ENCODE data around the gene HTR6.

HTR6 gene

GRCh38 chr1:19639999-19640362 lies 24.7 kb upstream of the HTR6 start:
- no peak for DNase-seq

DNA sequence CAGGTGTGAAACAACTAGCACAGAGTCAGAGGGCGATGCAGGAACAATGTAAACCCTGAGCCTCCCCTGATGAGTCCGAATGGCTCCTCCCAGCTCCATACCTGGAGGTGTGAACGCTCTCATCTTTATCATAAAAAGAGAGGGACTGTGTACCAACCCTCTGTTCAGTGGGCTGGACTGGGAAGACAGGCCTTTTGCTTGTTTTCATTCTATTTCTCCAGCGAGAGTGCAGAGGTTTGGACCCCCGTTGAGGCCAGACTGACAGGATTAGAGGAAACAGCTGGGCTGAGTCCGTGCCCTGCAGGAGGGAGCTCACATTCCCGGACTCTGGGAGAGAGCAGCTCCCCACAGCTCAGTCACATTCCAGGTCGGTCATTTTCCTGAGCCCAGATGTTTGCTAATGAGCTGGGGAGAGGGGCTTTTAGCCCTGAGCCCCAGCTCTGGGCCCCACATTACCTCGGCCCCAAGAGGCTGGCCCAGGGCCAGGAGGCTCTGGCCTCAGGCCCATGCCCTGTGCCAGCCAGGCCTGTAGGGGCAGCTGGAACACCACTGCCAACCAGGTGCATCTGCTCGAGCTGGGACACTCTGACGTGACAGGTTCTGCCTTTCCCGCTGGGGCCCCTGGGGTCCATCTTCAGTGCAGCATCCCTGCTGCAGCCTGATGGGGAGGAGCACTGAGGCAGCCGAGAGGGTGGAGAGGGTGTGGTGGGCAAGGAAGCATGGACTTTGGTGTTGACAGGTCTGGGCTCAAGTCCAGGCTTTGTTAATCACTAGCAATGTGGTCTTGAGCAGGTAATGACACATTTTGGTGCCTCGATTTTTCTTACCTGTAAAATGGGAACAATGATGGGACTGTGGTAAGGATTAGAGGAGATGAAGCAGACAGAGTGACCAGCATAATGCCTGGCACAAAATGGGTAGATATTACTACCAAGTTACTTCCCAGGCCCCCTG lies 24.0 kb upstream of the HTR6 start:
- no peak for DNase-seq

GRCh38 chr1:19643121-19643520 lies 21.6 kb upstream of the HTR6 start:
- peak in 1 of 2 experiments; percentile 59 for DNase-seq

DNA sequence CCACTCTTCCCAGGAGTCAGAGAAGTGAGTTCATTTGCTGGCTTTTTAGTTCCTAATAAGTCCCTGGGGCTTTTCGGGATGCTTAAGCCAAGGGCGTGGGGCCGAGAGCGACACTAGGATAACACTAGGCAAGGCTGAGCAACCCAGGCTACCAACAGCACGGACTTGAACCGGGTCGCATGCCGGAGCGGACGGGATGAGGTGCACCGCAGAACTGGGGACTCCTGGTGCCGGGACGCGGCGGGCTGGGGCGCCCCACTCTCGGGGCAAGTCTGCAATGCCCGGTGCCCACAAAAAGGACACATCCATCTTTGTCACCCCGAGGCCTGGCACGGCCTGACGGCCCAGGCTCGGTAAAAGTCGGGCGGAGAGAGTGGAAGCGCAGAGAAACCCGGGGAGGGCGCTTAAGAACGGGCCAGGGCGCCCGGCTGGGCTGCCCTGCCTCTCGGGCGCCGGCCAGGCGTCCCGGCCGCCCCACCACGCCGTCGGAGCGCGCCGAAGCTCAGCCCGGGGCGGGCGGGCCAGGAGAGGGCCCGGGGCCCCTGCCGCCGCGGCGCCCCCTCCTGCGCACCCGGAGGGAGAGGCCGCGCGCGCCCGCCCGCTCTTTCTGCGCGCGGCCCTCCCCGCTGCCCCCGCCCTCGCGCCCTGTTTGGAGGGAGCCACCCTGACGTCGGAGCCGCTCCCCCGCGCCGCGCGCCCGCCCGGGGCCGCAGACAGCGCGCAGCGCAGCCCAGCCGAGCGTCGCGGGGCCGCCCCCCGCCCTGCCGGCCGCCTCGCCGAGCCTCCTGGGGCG lies 20.9 kb upstream of the HTR6 start, which contains the start of gene NBL1:
NBL1 (plus strand) TSS at position 710 of the 793 bp plus-strand sequence. CDS start 10,720 bp downstream, outside the sequence.
- peak in 1 of 2 experiments; percentile 33 for DNase-seq

GRCh38 chr1:19644395-19644680 lies 20.3 kb upstream of the HTR6 start:
- no peak for DNase-seq

- DNase-seq: no peak
Observed at GRCh38 chr1:19644681-19645410, 19.8 kb upstream of the HTR6 start.

DNA sequence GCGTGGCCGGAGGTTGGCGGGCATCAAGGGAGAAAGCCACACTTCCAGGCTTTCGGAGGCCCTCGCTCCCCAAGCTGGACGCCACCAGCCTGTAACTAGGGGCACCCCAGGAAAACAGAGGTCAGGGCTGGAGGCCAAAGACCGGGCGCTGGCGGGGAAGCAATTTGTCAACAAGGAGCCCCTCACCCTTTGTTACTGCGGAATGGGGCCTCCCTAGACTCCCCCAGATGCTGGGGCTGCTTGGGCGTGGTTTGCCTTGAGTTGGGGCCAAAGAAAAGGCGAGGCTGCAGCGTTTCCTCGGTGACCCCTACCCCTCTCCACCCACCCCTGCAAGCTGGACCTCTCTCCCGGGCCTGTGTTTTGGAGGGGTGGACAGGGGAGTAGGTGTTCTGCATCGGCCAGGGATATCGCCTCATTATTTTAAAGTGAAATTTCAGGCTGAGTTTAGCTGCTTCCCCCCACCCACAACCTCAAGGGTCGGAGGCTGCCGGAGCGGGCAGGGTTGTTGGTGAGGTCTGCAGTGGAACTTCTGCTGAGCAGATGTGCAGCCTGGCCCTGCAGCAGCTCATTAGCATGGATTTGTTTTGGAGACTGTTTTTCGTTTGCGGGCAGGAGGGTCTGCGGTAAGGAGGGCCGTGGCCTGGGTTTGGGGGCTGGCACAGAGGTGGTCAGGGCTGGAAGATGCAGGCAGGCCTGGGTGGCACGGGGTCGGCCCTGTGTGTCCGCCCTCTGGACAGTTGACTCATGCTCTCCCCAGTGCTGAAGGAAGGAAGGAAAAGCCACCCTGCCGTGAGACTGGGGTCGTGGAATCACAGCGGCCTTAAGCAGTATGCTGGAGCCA lies 19.0 kb upstream of the HTR6 start:
- no peak for DNase-seq

GRCh38 chr1:19646377-19647319 lies 18.0 kb upstream of the HTR6 start:
- DNase-seq: no peak

- no peak for DNase-seq
Observed at GRCh38 chr1:19647643-19648042, 17.0 kb upstream of the HTR6 start.

DNA sequence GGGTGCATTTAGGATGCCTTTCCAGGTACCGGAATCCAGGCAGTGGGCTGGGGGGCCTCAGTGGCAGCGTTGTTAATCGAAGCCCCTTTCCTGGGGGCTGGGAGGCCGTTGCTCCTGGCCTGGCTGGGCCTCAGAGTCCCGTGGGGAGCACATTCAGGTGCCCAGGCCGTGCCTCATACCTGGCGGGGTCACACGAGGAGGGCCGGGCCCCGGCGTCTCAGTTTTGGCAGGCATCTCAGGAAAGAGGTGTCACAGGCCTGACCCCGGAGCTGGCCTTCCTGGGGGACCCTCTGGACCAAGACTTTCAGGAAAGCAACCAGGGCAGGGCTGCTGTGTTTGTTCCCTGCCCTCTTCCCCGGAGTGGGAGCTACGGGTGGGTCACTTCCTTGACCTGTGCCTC lies 16.4 kb upstream of the HTR6 start:
- DNase-seq: no peak

- no peak for DNase-seq
Observed at GRCh38 chr1:19648689-19649088, 16.0 kb upstream of the HTR6 start.

DNA sequence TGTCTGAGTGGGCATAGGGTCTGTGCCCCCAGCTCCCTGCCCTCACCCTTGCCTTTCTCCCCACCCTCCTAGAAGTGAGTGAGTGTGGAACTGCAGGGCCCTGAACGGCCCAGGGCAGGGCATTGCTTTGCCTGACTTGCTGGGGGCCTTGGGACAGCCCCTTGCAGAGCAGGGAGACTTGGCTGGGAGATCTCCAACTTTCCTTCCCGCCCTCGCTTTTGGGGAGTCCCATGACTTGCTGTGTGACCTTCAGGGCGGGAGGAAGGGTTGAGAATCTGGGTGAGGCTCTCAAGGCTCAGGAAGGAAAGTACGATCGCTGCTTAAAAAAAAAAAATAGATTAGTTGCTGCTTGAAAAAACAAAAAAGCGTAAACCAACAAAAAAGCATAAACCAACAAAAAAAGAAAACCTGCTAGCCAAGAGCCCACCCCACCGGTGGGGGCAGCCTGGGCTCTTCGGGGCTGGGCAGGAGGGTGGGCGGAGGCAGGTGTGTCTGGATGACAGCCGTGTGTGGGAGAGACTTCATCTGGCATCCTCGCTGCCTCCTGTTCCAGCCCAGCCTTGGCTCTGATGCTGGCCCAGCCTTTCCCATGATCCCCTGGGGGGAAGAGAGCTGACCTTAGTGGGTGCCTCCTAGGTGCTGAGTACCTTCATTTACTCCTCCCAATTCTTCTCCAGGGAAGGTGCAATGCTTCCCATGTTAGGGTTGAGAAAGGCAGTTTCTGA lies 14.1 kb upstream of the HTR6 start:
- DNase-seq: no peak

- DNase-seq: peak in 1 of 2 experiments; percentile 22
Observed at GRCh38 chr1:19651141-19651737, 13.4 kb upstream of the HTR6 start.

- no peak for DNase-seq
Observed at GRCh38 chr1:19654386-19654785, 10.3 kb upstream of the HTR6 start.

- DNase-seq: no peak
Observed at GRCh38 chr1:19654886-19655717, 9.6 kb upstream of the HTR6 start.

- no peak for DNase-seq
Observed at GRCh38 chr1:19655718-19656080, 9.0 kb upstream of the HTR6 start.

DNA sequence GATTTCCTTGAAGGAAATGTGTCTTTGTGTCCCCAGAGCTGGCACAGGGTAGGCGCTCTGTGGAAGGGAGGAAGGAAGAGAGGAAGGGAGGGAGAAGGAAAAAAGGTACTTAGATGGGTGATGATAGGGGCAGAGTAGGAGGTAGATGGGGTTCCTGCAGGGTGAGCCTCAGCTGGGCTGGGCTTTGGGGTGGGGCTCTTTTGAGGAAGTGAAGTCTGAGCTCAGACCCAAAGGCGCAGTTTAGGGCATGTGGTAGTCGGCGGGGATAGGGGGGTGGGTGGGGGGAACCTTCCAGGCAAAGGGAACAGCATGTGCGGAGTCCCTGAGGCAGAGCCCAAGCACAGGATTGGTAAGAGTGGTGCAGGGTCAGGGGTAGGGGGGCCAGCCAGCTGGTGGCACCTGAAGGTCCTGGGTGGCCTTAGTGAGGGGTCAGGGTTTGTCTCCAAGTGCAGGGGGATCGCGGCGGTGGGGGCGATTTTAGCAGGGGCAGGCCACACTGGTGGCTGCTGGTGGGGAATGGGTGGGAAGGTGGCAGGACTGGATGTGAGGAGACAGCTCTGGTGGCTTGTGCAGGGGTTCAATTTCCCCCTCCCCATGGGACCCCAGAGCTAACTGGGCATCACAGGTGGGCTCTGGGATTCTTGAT lies 8.4 kb upstream of the HTR6 start:
- DNase-seq: no peak

- no peak for DNase-seq
Observed at GRCh38 chr1:19656780-19657466, 7.8 kb upstream of the HTR6 start.
